Subcutaneous adipose tissue (tissue), 4 donors: ENCODE data around the gene GCC2. TPM values are rescaled to one million over a fixed set of nuclear protein-coding genes. Genes with fewer than 3 reads are reported as not detected.

Experiments
- CTCF ChIP-seq: fragments of 450-650 bp; IDR thresholded peaks from one replicate; pipeline ENCODE4 v1.5.1; 2016; ENCODE audit warnings: low read depth, mild to moderate bottlenecking, control low read depth, antibody characterized with exemption, moderate library complexity
- total RNA-seq, 4 donors: library from RNA; depleted of rRNA; stranded (reverse); fragments of >200 nt; gene quantifications; one replicate each; pipeline ENCODE4 v1.1.0, GENCODE V29; 2016

GCC2 gene
- 10 to 100 TPM; 35.7 to 71.1 (median 44.4) TPM for total RNA-seq

GRCh38 chr2:108448678-108449409 lies at the start of gene GCC2:
Gene GCC2, plus strand, starts transcription at chr2:108449206. Its CDS starts 69 bp downstream, at chr2:108449275.
- no peak for TF ChIP-seq CTCF

GRCh38 chr2:108399479-108399878 lies 49.5 kb upstream of the GCC2 start:
- TF ChIP-seq CTCF, result no peak

GRCh38 chr2:108401800-108402199 lies 47.2 kb upstream of the GCC2 start:
- TF ChIP-seq CTCF, result no peak

- TF ChIP-seq CTCF, result no peak
Observed at GRCh38 chr2:108403494-108403893, 45.5 kb upstream of the GCC2 start.

- no peak for TF ChIP-seq CTCF
Observed at GRCh38 chr2:108404784-108405397, 44.1 kb upstream of the GCC2 start.

- TF ChIP-seq CTCF, result no peak
Observed at GRCh38 chr2:108407864-108408729, 40.9 kb upstream of the GCC2 start.

- no peak for TF ChIP-seq CTCF
Observed at GRCh38 chr2:108409768-108410167, 39.2 kb upstream of the GCC2 start.
